Endothelial cell (in vitro differentiated cells): ENCODE measurements around the gene CDS1. TPM values are rescaled to one million over a fixed set of nuclear protein-coding genes. Genes with fewer than 3 reads are reported as not detected.
"Not testable (repeated sequence)": the region's sequence is repeated elsewhere in the genome, so short reads cannot be mapped to it uniquely, and the experiment has no call there.

ENCODE experiments used
- DNase-seq: peaks from one replicate; pipeline ENCODE4 v3.0.0; 2021; ENCODE audit warnings: low spot score
- H3K27ac Mint-ChIP-seq: one replicate; pipeline ENCODE4 v1.8.0; 2021; ENCODE audit warnings: mixed read lengths, inconsistent platforms; ENCODE audit not compliant: unreplicated experiment
- H3K27me3 Mint-ChIP-seq: one replicate; pipeline ENCODE4 v1.8.0; 2021; ENCODE audit warnings: mild to moderate bottlenecking, moderate library complexity, mixed read lengths, inconsistent platforms; ENCODE audit not compliant: unreplicated experiment
- H3K36me3 Mint-ChIP-seq: one replicate; pipeline ENCODE4 v1.8.0; 2021; ENCODE audit warnings: mild to moderate bottlenecking, low read depth, mixed read lengths, inconsistent platforms; ENCODE audit not compliant: unreplicated experiment
- H3K4me1 Mint-ChIP-seq: one replicate; pipeline ENCODE4 v1.8.0; 2021; ENCODE audit warnings: mild to moderate bottlenecking, mixed read lengths, inconsistent platforms; ENCODE audit not compliant: unreplicated experiment
- H3K4me3 Mint-ChIP-seq: one replicate; pipeline ENCODE4 v1.8.0; 2021; ENCODE audit warnings: mild to moderate bottlenecking, mixed read lengths, inconsistent platforms; ENCODE audit not compliant: unreplicated experiment
- H3K9me3 Mint-ChIP-seq: one replicate; pipeline ENCODE4 v1.8.0; 2021; ENCODE audit warnings: mixed read lengths, inconsistent platforms; ENCODE audit not compliant: unreplicated experiment
- CTCF ChIP-seq: fragments of 200-600 bp; sonication (generic); IDR thresholded peaks from one replicate; pipeline ENCODE4 v1.5.0; 2021; ENCODE audit warnings: antibody characterized with exemption; ENCODE audit not compliant: unreplicated experiment
- total RNA-seq: library from RNA; stranded (reverse); fragmentation: NEBNext Ultra II Directional; extraction: Animal tissue kit (Norgen Biotek cat#: 25700); gene quantifications from one replicate; pipeline ENCODE4 v1.2.1, GENCODE V29; 2021; ENCODE audit not compliant: unreplicated experiment

CDS1 gene
- total RNA-seq, 1 donor from 2014 or later: 2.0 TPM

- Mint-ChIP-seq H3K27ac (no peak overlapping the region), H3K4me1 (no peaks in the 10 kb centered on the region), H3K27me3 (peaks cover 4% of the 10 kb centered on the region), H3K36me3 (peaks cover 52% of the 10 kb centered on the region), H3K9me3 (peaks cover 6% of the 10 kb centered on the region), H3K4me3 (no peak overlapping the region)
- DNase-seq: no peak
- no peak for TF ChIP-seq CTCF
Measured at GRCh38 chr4:84661191-84661939, 78.4 kb downstream of the CDS1 start.

- H3K9me3 Mint-ChIP-seq, H3K4me3 Mint-ChIP-seq, H3K27ac Mint-ChIP-seq, DNase-seq, H3K27me3 Mint-ChIP-seq, H3K4me1 Mint-ChIP-seq: not testable (repeated sequence)
- H3K36me3 Mint-ChIP-seq: peaks cover 37% of the 10 kb centered on the region
Measured at GRCh38 chr4:84664767-84665166, 81.8 kb downstream of the CDS1 start.

- Mint-ChIP-seq H3K9me3 (no peaks in the 10 kb centered on the region), H3K36me3 (peaks cover 32% of the 10 kb centered on the region), H3K4me3 (peak overlapping the region; percentile 35), H3K4me1 (no peaks in the 10 kb centered on the region), H3K27ac (no peak overlapping the region), H3K27me3 (no peaks in the 10 kb centered on the region)
- TF ChIP-seq CTCF: no peak
- no peak for DNase-seq
Measured at GRCh38 chr4:84666439-84666838, 83.5 kb downstream of the CDS1 start.

- Mint-ChIP-seq H3K27me3 (no peaks in the 10 kb centered on the region), H3K4me1 (no peaks in the 10 kb centered on the region), H3K4me3 (no peak overlapping the region), H3K27ac (no peak overlapping the region), H3K36me3 (peaks cover 38% of the 10 kb centered on the region), H3K9me3 (no peaks in the 10 kb centered on the region)
- no peak for TF ChIP-seq CTCF
- no peak for DNase-seq
Measured at GRCh38 chr4:84669201-84669600, 86.3 kb downstream of the CDS1 start.

GRCh38 chr4:84672177-84672576, 89.2 kb downstream of the CDS1 start:
- peaks cover 2% of the 10 kb centered on the region for H3K27me3 Mint-ChIP-seq
- H3K9me3 Mint-ChIP-seq: no peaks in the 10 kb centered on the region
- H3K4me1 Mint-ChIP-seq: no peaks in the 10 kb centered on the region
- TF ChIP-seq CTCF: no peak
- H3K36me3 Mint-ChIP-seq: peaks cover 30% of the 10 kb centered on the region
- DNase-seq: no peak
- no peak overlapping the region for H3K4me3 Mint-ChIP-seq
- no peak overlapping the region for H3K27ac Mint-ChIP-seq
